NCI-H2081 treated with DMSO at 0.1 percent for 48 hours (cell line): ENCODE results near the gene CAB39.

ENCODE experiments used
- DNase-seq: peaks from one replicate; lab custom pipeline; 2025; lab: John Stamatoyannopoulos, UW

The CAB39 gene

DNA sequence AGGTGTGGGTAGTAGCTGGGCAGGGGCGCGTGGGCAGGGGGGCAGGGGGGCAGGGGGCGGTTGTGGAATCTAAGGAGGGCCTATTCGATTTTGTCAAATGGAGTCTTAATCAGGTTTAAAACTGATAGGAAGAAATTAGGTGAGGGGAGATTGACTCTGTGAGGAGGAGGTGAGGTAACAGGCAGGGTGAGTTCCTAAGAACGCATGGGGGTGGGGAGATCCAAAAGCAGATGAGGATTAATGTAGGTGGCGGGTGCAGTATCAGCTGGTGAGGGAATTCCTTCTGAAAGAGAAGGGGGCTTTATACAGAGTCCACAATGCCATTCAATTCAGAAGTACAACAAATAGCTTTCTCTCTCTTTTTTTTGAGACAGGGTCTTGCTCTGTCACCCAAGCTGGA, 72.7 kb downstream of the CAB39 start:
- no peak for DNase-seq

DNA sequence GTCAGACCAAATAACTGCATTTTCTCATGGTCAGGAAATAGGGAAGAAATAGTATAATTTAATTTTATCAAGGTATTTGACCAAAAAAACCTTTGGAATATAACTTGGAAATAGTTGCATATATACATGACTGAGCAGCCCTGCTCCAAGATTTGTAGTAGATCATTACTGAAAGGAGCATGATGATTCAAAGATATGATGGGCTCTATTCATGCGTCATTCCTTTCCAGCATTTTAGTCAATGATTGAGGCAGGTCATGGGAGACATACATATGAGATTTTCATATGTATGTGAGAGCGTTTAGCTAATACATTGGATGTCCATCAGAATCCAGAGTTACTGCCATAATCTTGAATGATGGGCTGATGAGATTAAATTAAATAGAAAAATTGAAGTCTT, 74.5 kb downstream of the CAB39 start:
- DNase-seq = no peak

- DNase-seq = no peak
Observed at GRCh38 chr2:230788554-230789175, 76.0 kb downstream of the CAB39 start.

- no peak for DNase-seq
Observed at GRCh38 chr2:230790981-230791380, 78.3 kb downstream of the CAB39 start.

GRCh38 chr2:230793572-230794359, 81.1 kb downstream of the CAB39 start:
- no peak for DNase-seq

DNA sequence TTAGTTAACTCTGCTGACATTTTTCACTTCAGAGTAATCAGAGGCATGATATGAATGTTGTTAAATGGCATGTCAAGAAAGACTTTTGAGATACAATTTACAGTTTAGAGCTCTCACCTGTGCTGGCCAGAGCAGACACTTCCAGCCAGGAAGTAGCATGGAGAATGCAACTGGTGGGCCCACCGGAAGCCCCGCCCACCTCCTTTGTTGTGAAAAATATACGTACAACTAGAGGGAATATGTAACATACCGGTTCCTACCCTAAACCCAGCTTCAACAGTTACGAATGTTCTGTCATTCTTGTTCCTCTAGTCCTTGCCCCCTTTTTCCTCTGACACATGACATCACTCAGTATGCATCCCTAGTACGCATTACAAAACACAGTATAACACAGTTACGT, 81.9 kb downstream of the CAB39 start:
- DNase-seq = no peak

DNA sequence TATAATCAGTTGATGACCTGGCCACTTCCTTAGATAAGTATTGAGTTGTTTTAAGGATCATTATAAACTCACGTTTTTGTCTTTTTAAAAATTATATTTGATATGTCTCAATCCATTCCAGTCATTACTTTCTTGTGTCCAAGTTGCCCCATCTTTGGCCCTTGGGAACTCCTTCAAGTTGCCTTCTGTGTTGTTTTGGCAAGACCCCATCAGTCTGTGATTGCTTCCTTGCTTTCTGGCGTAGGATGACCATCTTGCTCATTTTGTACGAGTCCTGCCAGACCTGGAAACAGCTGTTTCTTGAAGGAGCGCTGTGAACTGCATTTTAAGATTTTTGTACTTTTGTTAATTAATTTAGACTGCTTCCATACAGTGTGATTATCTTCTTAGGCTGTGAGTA, 83.2 kb downstream of the CAB39 start:
- DNase-seq = no peak

GRCh38 chr2:230796280-230796862, 83.7 kb downstream of the CAB39 start:
- DNase-seq = no peak

DNA sequence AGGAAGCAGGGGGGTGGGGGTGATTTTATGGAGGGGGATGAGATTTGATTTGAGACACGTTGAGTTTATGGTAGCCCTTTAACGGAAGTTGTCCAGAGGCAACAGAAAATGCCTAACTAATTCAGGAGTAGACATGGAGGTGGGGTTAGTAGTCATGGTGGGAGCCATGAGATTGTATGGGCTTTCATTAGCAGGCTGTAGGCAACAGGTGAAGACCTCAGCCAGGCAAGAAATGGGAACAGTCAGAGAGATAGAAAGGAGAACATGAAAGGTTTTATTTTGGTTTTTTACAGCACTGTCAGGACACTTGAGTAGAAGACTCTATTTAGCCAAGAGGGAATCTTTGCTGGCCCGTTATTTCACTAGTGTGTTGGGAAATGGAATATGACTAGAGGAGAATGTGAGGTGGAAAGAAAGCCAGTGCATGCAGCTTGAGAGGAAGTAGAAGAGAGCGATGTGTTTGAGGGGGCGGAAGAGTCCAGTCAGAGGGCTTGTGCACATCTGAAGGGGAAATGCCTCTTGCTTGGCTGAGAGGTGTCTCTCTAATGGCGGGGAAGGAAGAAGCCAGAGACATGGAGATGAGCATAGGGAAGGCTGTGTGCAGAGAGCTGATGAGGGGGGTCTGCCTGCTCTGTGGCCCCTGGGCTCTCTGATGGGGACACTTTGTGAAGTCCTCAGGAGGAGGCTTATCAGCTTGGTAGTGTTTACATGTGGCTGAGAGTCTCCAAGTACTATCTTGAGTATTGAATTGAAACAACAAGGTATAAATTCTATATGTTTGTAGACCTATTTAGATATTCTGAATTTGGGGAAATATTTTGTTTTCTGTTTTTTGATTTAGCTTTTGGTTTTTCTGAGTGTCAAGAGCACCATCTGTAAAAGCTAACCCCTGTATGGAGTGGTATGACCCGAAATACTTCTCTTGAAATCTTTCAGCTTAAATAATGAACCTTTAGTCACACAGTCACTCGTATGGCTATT, 85.2 kb downstream of the CAB39 start:
- no peak for DNase-seq

DNA sequence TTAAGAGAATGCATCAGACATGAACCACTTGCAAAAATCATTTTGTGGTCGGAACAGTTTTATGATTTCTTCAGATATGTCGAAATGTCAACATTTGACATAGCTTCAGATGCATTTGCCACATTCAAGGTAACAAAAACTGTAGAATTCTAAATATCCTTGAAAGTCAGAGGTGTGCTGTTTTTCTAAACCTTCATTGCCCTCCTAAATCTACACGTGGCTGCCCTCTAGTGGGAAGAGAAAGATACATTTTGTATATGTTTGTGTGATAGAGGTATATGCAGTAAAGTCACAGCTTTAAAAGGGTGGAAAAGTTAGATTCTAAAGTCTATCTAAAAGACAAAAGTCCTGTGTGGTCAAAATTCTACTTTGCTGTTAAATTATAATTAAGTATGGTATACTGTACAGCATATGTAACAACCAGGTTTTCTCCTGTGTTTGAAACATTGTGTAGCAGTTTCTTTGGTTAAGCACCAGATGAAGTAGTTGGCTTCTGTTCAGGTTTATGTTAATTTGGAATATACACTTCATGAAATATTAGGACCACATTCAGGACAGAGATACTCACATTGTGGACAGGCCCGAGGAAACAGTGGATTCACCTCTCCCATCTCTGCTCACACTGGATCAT, 86.2 kb downstream of the CAB39 start:
- no peak for DNase-seq

- no peak for DNase-seq
Observed at GRCh38 chr2:230805353-230806017, 92.8 kb downstream of the CAB39 start.

DNA sequence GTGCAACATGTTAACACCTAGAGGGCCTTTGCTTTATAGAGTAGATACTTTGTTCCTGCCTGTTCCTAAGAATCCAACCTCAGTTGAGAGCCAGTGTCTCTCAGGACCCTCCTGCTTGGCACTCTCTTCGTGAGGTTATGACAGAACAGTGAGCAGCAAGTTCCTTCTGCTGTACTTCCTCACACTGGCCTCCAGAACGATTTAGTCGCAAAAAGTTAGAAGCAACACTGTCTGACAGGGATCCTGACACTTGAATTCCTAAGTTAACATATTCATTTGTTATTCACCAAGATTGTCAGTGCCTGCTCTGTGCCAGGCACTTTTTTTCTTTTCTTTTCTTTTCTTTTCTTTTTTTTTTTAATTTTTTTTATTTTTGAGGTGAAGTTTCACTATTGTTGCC, 95.1 kb downstream of the CAB39 start:
- DNase-seq = no peak

- no peak for DNase-seq
Observed at GRCh38 chr2:230809015-230809414, 96.4 kb downstream of the CAB39 start.

GRCh38 chr2:230809677-230810251, 97.1 kb downstream of the CAB39 start:
- no peak for DNase-seq

DNA sequence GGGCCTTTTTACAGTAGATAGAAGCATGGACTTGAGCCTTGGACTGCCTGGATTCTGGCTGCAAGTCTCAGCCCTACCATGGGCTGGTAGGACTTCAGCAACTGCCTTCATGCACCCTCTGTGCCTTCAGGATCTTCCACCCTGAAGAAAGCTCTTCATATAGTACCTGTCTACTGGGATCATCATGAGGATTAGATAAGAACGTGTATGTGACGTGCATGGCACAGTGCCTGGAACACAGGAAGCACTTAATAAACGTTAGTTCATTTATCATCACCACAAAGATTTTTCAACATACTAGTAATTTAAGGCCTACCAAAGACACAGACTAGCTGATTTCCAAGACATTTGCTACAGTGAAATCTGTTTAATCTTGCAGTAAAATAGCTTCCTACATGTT, 98.9 kb downstream of the CAB39 start:
- DNase-seq = no peak

- no peak for DNase-seq
Observed at GRCh38 chr2:230812033-230812432, 99.4 kb downstream of the CAB39 start.

DNA sequence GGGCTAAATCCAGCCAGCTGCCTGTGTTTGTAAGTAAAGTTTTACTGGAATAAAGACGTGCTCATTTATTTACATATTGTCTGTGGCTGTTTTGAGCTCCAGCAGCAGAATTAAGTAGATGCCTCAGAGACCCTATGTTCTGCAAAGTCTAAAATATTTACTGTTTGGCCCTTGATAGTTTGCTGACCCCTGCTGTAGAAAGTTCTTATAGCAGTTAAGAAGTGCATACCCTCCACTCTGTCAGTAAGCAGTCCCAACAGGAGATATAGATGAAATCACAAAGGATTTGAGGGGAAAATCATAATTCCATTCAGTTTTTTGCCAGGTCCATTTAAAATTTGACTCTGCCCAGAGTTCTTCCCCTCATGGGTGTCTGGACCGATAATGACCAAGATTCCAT, 102.0 kb downstream of the CAB39 start:
- DNase-seq = no peak

DNA sequence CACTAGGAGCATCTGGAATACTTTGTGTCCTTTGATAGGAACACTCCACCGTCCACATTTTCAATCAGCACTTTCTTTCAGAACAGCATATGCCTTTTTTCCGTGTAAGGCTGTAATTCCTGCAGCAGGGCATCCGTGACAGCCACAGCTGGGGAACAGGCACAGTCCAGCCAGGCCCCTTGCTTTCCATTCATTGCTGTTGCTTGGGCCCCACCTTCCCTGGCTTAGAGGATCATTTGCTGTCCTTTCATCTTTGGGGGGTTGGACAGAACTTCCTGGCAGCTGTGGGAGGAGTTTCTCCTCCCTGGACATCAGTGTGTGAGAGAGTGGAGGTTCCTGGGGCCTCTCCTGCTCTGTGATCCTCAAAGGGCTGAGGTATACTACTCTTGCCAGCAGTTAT, 102.4 kb downstream of the CAB39 start:
- DNase-seq = no peak

GRCh38 chr2:230816735-230817134, 104.1 kb downstream of the CAB39 start:
- no peak for DNase-seq

DNA sequence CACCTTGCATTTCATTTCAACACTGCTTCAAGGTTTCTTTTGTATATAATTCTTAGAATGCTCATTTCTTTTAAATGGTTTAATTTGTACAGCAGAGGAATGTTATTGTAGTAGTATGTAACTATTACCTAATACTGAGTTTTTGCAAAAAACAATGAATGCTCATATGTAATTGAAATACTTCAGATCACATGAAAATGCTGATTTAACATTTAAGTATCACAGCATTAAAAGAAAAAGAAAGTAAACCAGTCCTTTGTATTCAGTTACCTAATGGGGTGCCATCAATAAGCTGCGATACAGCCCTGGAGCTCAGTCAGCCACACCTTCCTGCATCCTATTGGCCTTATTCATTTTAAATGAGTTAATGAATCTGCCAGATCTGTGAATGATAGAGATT, 106.8 kb downstream of the CAB39 start:
- DNase-seq = no peak
